Epithelial cell of esophagus (primary cell): ENCODE measurements around the gene CDH18.
A peak's percentile ranks its signal among the peaks of the same experiment; 100 is the strongest.

Source experiments
- DNase-seq: peaks from one replicate; pipeline ENCODE4 v3.0.0; 2010; ENCODE audit warnings: low read depth
- H3K4me3 ChIP-seq: 2 replicates; pipeline ENCODE4 v1.5.1; 2011; ENCODE audit warnings: mild to moderate bottlenecking, low read length, control low read depth
- CTCF ChIP-seq: IDR thresholded peaks from 2 replicates; pipeline ENCODE4 v1.5.1; 2011; ENCODE audit warnings: low read depth, mild to moderate bottlenecking, low read length, control low read depth, inconsistent platforms; ENCODE audit not compliant: insufficient read depth; ENCODE audit errors: missing control alignments

CDH18 gene

GRCh38 chr5:19584131-19584530 is 403.9 kb downstream of the CDH18 start:
- no peak for TF ChIP-seq CTCF
- no peak overlapping the region for H3K4me3 ChIP-seq
- DNase-seq, result no peak

GRCh38 chr5:19577882-19578281 is 410.1 kb downstream of the CDH18 start:
- no peak for TF ChIP-seq CTCF
- no peak for DNase-seq
- H3K4me3 ChIP-seq, result no peak overlapping the region

GRCh38 chr5:19568004-19568403 is 420.0 kb downstream of the CDH18 start:
- no peak overlapping the region for H3K4me3 ChIP-seq
- no peak for DNase-seq
- no peak for TF ChIP-seq CTCF

GRCh38 chr5:19565466-19565865 is 422.5 kb downstream of the CDH18 start:
- H3K4me3 ChIP-seq, result no peak overlapping the region
- no peak for TF ChIP-seq CTCF
- DNase-seq, result no peak

GRCh38 chr5:19564036-19564435 is 424.0 kb downstream of the CDH18 start:
- no peak overlapping the region for H3K4me3 ChIP-seq
- TF ChIP-seq CTCF, result no peak
- no peak for DNase-seq

GRCh38 chr5:19555876-19556275 is 432.1 kb downstream of the CDH18 start:
- no peak for TF ChIP-seq CTCF
- H3K4me3 ChIP-seq, result no peak overlapping the region
- peak; percentile 16 for DNase-seq

- DNase-seq, result no peak
- TF ChIP-seq CTCF, result no peak
Observed at GRCh38 chr5:19555436-19555835, 432.6 kb downstream of the CDH18 start.

More at GRCh38 chr5:19555436-19555835, 432.6 kb downstream of the CDH18 start:
- no peak overlapping the region for H3K4me3 ChIP-seq
